DOHH2 (cell line): ENCODE measurements around the gene FIBP.

ENCODE experiments used
- H3F3A ChIP-seq: fragments of 200-600 bp; sonication (generic), shearing (Covaris generic); 2 replicates; pipeline ENCODE4 v1.6.0; 2016; ENCODE audit warnings: antibody characterized with exemption, mild to moderate bottlenecking; ENCODE audit not compliant: control insufficient read depth, insufficient read depth
- H3K27ac ChIP-seq: fragments of 200-600 bp; sonication (generic); 2 replicates; pipeline ENCODE4 v1.5.1; 2014; ENCODE audit warnings: low read depth, mild to moderate bottlenecking, low read length, moderate library complexity
- H3K27me3 ChIP-seq: fragments of 200-600 bp; sonication (generic); 2 replicates; pipeline ENCODE4 v1.6.1; 2014; ENCODE audit warnings: mild to moderate bottlenecking, low read length, mixed read lengths; ENCODE audit not compliant: control insufficient read depth
- H3K36me3 ChIP-seq: fragments of 200-600 bp; sonication (generic); 2 replicates; pipeline ENCODE4 v1.6.1; 2014; ENCODE audit warnings: mild to moderate bottlenecking, low read length, moderate library complexity, mixed read lengths; ENCODE audit not compliant: control insufficient read depth
- H3K4me1 ChIP-seq: fragments of 200-600 bp; sonication (generic); 2 replicates; pipeline ENCODE4 v1.6.1; 2014; ENCODE audit warnings: mild to moderate bottlenecking, low read length, mixed read lengths; ENCODE audit not compliant: control insufficient read depth
- H3K4me2 ChIP-seq: fragments of 200-600 bp; sonication (generic); 2 replicates; pipeline ENCODE4 v1.6.0; 2014; ENCODE audit warnings: mild to moderate bottlenecking, low read length, moderate library complexity
- H3K4me3 ChIP-seq: fragments of 200-600 bp; sonication (generic); 2 replicates; pipeline ENCODE4 v1.5.1; 2014; ENCODE audit warnings: mild to moderate bottlenecking, low read length, mixed read lengths
- H3K79me2 ChIP-seq: fragments of 200-600 bp; sonication (generic); 2 replicates; pipeline ENCODE4 v1.6.1; 2014; ENCODE audit warnings: mild to moderate bottlenecking, low read length, mixed read lengths; ENCODE audit not compliant: control insufficient read depth
- H3K9me2 ChIP-seq: fragments of 200-600 bp; sonication (generic); replicated peaks from 2 replicates; pipeline ENCODE4 v1.6.1; 2014; ENCODE audit warnings: mild to moderate bottlenecking, low read length, mixed read lengths; ENCODE audit not compliant: control insufficient read depth
- H3K9me3 ChIP-seq: fragments of 200-600 bp; sonication (generic); 2 replicates; pipeline ENCODE4 v1.6.1; 2014; ENCODE audit warnings: antibody characterized with exemption, low read length, mixed read lengths; ENCODE audit not compliant: control insufficient read depth, insufficient read depth
- H4K20me1 ChIP-seq: fragments of 200-600 bp; sonication (generic); 2 replicates; pipeline ENCODE4 v1.6.0; 2014; ENCODE audit warnings: low read depth, mild to moderate bottlenecking, antibody characterized with exemption, low read length, moderate library complexity; ENCODE audit not compliant: control insufficient read depth, insufficient read depth
- CTCF ChIP-seq: fragments of 200-600 bp; sonication (generic); IDR thresholded peaks from one replicate; pipeline ENCODE4 v1.5.1; 2014; ENCODE audit warnings: antibody characterized with exemption, mild to moderate bottlenecking, low read depth, low read length; ENCODE audit not compliant: poor library complexity, severe bottlenecking
- EZH2phosphoT487 ChIP-seq: fragments of 200-600 bp; sonication (generic); IDR thresholded peaks from 2 replicates; pipeline ENCODE4 v1.6.1; 2017; ENCODE audit warnings: borderline replicate concordance, mild to moderate bottlenecking, antibody characterized with exemption, low read length, moderate library complexity, mixed read lengths

FIBP gene

GRCh38 chr11:65862191-65862735 lies 26.0 kb downstream of the FIBP start:
- TF ChIP-seq CTCF = no peak
- no peak for TF ChIP-seq EZH2phosphoT487
- no peak overlapping the region; the same call in 1 of the 2 replicates for H3K4me3 ChIP-seq
- H4K20me1 ChIP-seq = no peaks in the 10 kb centered on the region
- H3K9me2 ChIP-seq = no peaks in the 10 kb centered on the region
- H3F3A ChIP-seq = peaks cover 13% of the 10 kb centered on the region
- no peak overlapping the region for H3K27ac ChIP-seq
- H3K4me1 ChIP-seq = peaks cover 22% of the 10 kb centered on the region
- H3K79me2 ChIP-seq = peaks cover 29% of the 10 kb centered on the region
- no peaks in the 10 kb centered on the region for H3K27me3 ChIP-seq
- peak overlapping the region; percentile 93 for H3K4me2 ChIP-seq
- H3K36me3 ChIP-seq = peaks cover 64% of the 10 kb centered on the region
- H3K9me3 ChIP-seq = no peaks in the 10 kb centered on the region

- Histone ChIP-seq H3K27ac (peak overlapping the region; percentile 83; the same call in 1 of the 2 replicates), H3K36me3 (peaks cover 65% of the 10 kb centered on the region)
Observed at GRCh38 chr11:65861533-65862183, 26.6 kb downstream of the FIBP start.

GRCh38 chr11:65861165-65861505 lies 27.1 kb downstream of the FIBP start:
- Histone ChIP-seq H3K79me2 (peaks cover 40% of the 10 kb centered on the region), H3K9me2 (no peaks in the 10 kb centered on the region), H3K27ac (peak overlapping the region; percentile 83), H4K20me1 (peaks cover 7% of the 10 kb centered on the region), H3F3A (peaks cover 14% of the 10 kb centered on the region), H3K27me3 (no peaks in the 10 kb centered on the region), H3K4me3 (peak overlapping the region; percentile 88), H3K4me2 (peak overlapping the region; percentile 93), H3K4me1 (peaks cover 27% of the 10 kb centered on the region), H3K36me3 (peaks cover 67% of the 10 kb centered on the region), H3K9me3 (no peaks in the 10 kb centered on the region)
- TF ChIP-seq CTCF = no peak
- TF ChIP-seq EZH2phosphoT487 = no peak

More at GRCh38 chr11:65861533-65862183, 26.6 kb downstream of the FIBP start:
- Histone ChIP-seq H3K4me1 (peaks cover 22% of the 10 kb centered on the region), H3K79me2 (peaks cover 35% of the 10 kb centered on the region), H3K9me3 (no peaks in the 10 kb centered on the region), H3K27me3 (no peaks in the 10 kb centered on the region), H3K4me3 (peak overlapping the region; percentile 88), H4K20me1 (peaks cover 2% of the 10 kb centered on the region), H3K4me2 (peak overlapping the region; percentile 93), H3K9me2 (no peaks in the 10 kb centered on the region), H3F3A (peaks cover 15% of the 10 kb centered on the region)
- TF ChIP-seq EZH2phosphoT487 (no peak), CTCF (no peak)
